ENCODE data around the gene LRRC4B. TPM values are rescaled to one million over a fixed set of nuclear protein-coding genes. Genes with fewer than 3 reads are reported as not detected.

The LRRC4B gene
- total RNA-seq, 1 donor from 2014 or later = 9.3 TPM

DNA sequence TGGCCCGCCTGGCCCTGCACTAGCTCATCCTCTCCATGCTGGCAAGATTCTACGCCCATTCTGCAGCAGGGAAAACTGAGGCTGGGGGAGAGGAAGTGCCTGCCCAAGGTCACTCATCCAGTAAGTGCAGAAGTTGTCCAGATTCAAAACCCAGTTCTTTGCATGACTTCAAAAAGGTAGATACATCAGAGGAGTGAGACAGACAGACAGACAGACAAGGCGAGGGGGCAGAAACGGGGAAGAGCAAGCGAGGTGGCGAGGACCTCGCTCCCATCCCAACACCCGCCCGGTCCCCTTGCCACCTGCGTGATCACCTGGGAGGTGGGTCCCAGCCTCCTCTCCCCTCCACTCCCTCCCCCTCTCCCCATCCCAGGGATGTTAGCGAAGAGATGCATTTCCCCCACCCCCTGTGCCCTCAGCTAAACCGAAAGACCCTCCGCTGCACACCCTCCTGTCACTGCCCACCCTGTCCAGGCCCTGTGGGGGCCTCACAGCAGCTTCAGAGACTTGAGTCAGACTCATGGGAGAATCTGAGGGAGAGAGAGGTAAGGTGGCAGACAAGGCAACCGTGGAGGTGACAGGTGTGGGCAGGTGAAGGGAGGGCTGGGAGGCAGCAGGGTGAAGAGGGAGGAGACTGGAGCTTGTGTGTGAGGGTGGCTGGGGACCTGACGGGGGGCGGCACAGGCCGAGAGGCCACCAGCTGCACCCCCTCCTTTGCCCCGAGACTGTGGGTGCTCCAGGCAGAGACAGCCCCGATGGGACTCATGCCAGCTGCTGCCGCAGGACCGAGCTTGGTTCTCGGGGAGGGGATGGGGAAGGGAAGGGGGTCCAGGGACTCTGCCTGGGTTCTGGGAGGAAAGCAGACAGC is 18.9 kb downstream of the LRRC4B start:
- Histone ChIP-seq H3K4me3 (ENCODE audit: low read depth, low read length) (no peak overlapping the region), H3K27me3 (ENCODE audit: control insufficient read depth, insufficient read depth, low read length) (peaks cover 24% of the 10 kb centered on the region), H3K36me3 (ENCODE audit: control insufficient read depth, insufficient read depth, low read length) (no peaks in the 10 kb centered on the region)
- DNase-seq (ENCODE audit: low read depth) = no peak
- TF ChIP-seq, protein P1, sequence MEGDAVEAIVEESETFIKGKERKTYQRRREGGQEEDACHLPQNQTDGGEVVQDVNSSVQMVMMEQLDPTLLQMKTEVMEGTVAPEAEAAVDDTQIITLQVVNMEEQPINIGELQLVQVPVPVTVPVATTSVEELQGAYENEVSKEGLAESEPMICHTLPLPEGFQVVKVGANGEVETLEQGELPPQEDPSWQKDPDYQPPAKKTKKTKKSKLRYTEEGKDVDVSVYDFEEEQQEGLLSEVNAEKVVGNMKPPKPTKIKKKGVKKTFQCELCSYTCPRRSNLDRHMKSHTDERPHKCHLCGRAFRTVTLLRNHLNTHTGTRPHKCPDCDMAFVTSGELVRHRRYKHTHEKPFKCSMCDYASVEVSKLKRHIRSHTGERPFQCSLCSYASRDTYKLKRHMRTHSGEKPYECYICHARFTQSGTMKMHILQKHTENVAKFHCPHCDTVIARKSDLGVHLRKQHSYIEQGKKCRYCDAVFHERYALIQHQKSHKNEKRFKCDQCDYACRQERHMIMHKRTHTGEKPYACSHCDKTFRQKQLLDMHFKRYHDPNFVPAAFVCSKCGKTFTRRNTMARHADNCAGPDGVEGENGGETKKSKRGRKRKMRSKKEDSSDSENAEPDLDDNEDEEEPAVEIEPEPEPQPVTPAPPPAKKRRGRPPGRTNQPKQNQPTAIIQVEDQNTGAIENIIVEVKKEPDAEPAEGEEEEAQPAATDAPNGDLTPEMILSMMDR (IDR thresholded peaks at IDR 0.05; ENCODE audit: insufficient read depth, low read length, poor library complexity, severe bottlenecking) = no peak

DNA sequence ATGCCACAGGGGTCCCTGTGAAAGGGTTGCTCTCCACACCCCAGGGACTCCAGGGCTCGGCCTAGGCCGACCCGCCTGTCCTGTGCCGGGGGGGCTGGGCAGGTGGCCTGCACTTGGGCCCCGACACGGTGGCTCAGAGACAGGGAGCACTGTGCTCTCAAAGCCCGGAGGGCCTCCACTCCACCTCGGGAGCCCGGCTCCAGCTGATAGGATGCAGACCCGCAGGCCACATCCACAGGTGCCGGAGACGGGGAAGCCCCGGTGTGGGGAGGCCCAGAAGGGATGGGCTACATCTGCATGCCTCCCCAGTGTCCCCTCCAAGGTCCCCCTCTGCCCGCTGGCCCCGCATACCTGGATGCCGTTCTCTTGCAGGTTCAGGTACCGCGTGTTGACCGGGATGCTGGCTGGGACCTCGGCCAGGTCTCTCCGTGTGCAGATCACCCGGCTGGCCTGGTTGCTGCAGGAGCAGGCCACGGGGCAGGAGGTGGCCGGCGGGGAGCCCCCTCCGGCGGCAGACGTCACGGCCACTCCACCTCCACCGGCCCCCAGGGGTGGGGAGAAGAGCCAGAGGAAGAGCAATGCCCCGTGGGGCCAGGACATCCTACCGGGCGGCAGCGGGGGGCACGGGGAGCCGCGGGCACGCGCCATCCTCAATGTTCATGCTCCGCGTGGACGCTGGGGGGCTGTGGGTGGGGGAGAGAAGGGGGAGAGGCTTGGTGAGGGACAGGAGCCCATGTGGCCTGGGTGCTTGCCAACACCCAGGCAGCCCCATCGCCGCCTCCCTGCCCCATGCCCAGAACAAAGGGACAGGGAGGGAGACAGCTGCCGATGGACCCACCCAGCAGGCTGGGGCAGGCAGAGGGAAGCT is 19.8 kb downstream of the LRRC4B start:
- Histone ChIP-seq H3K4me3 (ENCODE audit: low read depth, low read length) (no peak overlapping the region), H3K36me3 (ENCODE audit: control insufficient read depth, insufficient read depth, low read length) (no peaks in the 10 kb centered on the region), H3K27me3 (ENCODE audit: control insufficient read depth, insufficient read depth, low read length) (peaks cover 24% of the 10 kb centered on the region)
- TF ChIP-seq, protein P1 (IDR thresholded peaks at IDR 0.05; ENCODE audit: insufficient read depth, low read length, poor library complexity, severe bottlenecking) = no peak
- DNase-seq (ENCODE audit: low read depth) = no peak

DNA sequence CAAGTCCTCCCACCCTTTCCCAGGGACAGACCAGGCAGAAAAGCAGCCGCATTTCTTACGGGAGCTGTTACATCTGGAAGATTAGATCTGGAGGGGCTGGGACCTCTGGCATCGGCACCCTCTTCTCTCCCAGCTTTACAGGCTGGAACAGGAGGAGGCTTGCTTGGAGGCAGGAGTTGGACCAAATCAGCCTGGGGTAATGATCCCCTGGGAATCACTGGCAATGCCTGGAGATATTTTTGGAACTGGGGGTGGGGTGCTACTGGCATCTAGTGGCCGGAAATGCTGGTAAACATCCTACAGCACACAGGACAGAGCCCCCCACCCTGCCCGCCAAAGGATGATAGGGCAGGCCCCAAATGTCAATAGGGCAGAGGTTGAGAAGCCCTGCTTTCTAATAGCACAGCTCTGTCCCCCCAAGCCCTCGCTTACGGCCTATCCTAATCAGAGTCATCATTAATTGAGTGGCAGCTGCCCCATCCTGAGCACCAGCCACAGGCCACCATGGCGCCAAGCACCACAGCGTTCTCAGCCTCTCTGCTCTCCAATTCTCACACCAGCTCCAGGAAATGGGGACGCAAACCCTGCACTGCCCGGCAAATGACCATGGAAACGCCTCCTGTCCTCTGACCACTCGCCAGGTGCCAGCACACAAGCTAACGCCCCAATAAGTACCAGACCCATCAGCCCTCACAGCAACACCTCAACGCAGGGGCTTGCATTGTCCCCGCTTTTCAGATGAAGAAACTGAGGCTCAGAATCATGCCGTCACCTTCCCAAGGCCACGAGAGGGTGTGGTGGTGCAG is 20.6 kb downstream of the LRRC4B start:
- no peak overlapping the region for H3K4me3 ChIP-seq (ENCODE audit: low read depth, low read length)
- H3K27me3 ChIP-seq (ENCODE audit: control insufficient read depth, insufficient read depth, low read length) = peaks cover 21% of the 10 kb centered on the region
- no peaks in the 10 kb centered on the region for H3K36me3 ChIP-seq (ENCODE audit: control insufficient read depth, insufficient read depth, low read length)
- no peak for DNase-seq (ENCODE audit: low read depth)
- TF ChIP-seq, protein P1 (IDR thresholded peaks at IDR 0.05; ENCODE audit: insufficient read depth, low read length, poor library complexity, severe bottlenecking) = no peak

DNA sequence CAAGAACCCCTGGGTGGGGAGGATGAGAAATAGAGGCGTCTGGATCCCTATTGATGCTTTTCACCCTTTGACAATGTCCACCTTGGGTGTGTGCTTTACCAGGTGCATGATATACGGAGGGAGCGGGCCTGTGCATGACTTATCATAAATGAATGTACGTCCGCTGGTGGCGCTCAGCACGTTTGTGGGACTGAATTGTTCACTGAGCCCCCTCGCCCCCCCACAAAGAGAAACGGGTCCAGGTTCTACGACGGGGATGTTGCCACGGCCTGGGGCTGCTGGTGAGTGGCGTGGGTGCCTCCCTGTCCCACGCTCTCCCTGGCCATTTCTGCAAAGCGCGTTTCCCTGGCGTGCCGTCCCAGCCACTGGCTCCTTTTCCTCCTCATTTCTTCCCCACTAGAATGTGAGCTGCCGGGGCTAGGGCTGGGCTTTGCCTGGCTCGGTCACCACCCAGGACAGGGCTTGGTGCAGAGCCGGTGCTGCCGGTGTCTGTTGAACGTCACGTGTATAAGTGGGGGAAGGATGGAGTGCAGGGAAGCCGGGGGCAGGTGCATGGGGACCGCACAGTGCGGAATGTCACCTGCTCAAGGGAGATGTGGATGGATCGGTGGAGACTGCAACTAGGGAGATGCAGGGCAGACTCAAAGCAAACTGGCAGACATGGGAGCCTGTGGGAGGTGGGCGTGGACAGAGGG is 21.6 kb downstream of the LRRC4B start:
- H3K27me3 ChIP-seq (ENCODE audit: control insufficient read depth, insufficient read depth, low read length) = peaks cover 15% of the 10 kb centered on the region
- no peak for DNase-seq (ENCODE audit: low read depth)
- H3K4me3 ChIP-seq (ENCODE audit: low read depth, low read length) = no peak overlapping the region
- no peaks in the 10 kb centered on the region for H3K36me3 ChIP-seq (ENCODE audit: control insufficient read depth, insufficient read depth, low read length)
- TF ChIP-seq, protein P1 (IDR thresholded peaks at IDR 0.05; ENCODE audit: insufficient read depth, low read length, poor library complexity, severe bottlenecking) = no peak

DNA sequence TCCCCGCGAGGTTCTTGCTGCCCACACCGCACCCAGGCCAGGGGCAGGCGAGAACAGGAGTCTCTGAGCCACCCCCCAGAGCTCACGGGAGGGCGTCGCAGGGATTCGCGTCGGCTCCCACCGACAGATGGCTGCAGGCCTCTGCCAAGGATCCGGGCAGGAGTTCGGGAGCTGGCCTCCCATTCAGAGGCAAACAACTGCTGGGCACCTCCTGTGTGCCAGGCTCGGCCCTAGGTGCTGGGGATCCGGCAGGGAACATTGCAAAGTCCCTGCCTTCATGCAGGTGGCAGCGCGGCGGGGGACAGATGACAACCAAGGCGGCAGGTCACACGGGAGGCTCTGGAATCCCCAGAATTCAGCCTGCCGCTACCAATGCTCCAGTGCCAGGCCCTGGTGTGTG is 25.3 kb downstream of the LRRC4B start:
- DNase-seq (ENCODE audit: low read depth) = no peak
- TF ChIP-seq, protein P1 (IDR thresholded peaks at IDR 0.05; ENCODE audit: insufficient read depth, low read length, poor library complexity, severe bottlenecking) = no peak
- H3K4me3 ChIP-seq (ENCODE audit: low read depth, low read length) = no peak overlapping the region
- no peaks in the 10 kb centered on the region for H3K27me3 ChIP-seq (ENCODE audit: control insufficient read depth, insufficient read depth, low read length)
- H3K36me3 ChIP-seq (ENCODE audit: control insufficient read depth, insufficient read depth, low read length) = no peaks in the 10 kb centered on the region
